H9 (cell line): ENCODE results near the gene AP1B1. TPM values are rescaled to one million over a fixed set of nuclear protein-coding genes. Genes with fewer than 3 reads are reported as not detected.

Experiments
- DNase-seq: peaks from one replicate; pipeline ENCODE4 v3.0.0-alpha.2; 2017
- H2AFZ ChIP-seq: one replicate; pipeline ENCODE4 v1.6.1; 2013; ENCODE audit warnings: mild to moderate bottlenecking, low read length, control low read depth, moderate library complexity
- H2AK5ac ChIP-seq: 2 replicates; pipeline ENCODE4 v1.6.1; 2013; ENCODE audit warnings: low read length, control low read depth, mixed read lengths; ENCODE audit not compliant: insufficient read length
- H2BK120ac ChIP-seq: one replicate; pipeline ENCODE4 v1.6.1; 2013; ENCODE audit warnings: low read depth, mild to moderate bottlenecking, low read length, control low read depth, inconsistent platforms; ENCODE audit not compliant: poor library complexity, severe bottlenecking
- H2BK12ac ChIP-seq: 2 replicates; pipeline ENCODE4 v1.6.1; 2013; ENCODE audit warnings: low read length, control low read depth, mixed read lengths, low read depth; ENCODE audit not compliant: insufficient read length
- H2BK15ac ChIP-seq: 2 replicates; pipeline ENCODE4 v1.6.1; 2013; ENCODE audit warnings: low read depth, low read length, control low read depth
- H2BK20ac ChIP-seq: one replicate; pipeline ENCODE4 v1.6.1; 2013; ENCODE audit warnings: low read depth, mild to moderate bottlenecking, low read length, control low read depth, inconsistent platforms; ENCODE audit not compliant: poor library complexity, severe bottlenecking
- H2BK5ac ChIP-seq: 2 replicates; pipeline ENCODE4 v1.6.1; 2013; ENCODE audit warnings: low read length, control low read depth, mixed read lengths; ENCODE audit not compliant: insufficient read length
- H3K14ac ChIP-seq: 2 replicates; pipeline ENCODE4 v1.6.1; 2013; ENCODE audit warnings: low read length, control low read depth; ENCODE audit not compliant: insufficient read depth
- H3K18ac ChIP-seq: 2 replicates; pipeline ENCODE4 v1.6.1; 2013; ENCODE audit warnings: low read depth, mild to moderate bottlenecking, mixed read lengths, low read length, control low read depth; ENCODE audit not compliant: insufficient read length
- H3K23ac ChIP-seq: 2 replicates; pipeline ENCODE4 v1.6.1; 2013; ENCODE audit warnings: low read length, control low read depth, mixed read lengths, low read depth; ENCODE audit not compliant: insufficient read length
- H3K23me2 ChIP-seq: 2 replicates; pipeline ENCODE4 v1.6.1; 2013; ENCODE audit warnings: low read depth, mild to moderate bottlenecking, mixed read lengths, low read length, control low read depth; ENCODE audit not compliant: insufficient read length, poor library complexity, severe bottlenecking
- H3K27ac ChIP-seq: 2 replicates; pipeline ENCODE4 v1.5.1; 2013; ENCODE audit warnings: low read length, control low read depth, mixed read lengths, low read depth; ENCODE audit not compliant: insufficient read length
- H3K27me3 ChIP-seq: 2 replicates; pipeline ENCODE4 v1.6.1; 2013; ENCODE audit warnings: low read length, control low read depth, inconsistent platforms; ENCODE audit not compliant: insufficient read depth
- H3K4ac ChIP-seq: 2 replicates; pipeline ENCODE4 v1.6.1; 2013; ENCODE audit warnings: low read depth, mild to moderate bottlenecking, control low read depth, inconsistent platforms, low read length, moderate library complexity
- H3K4me1 ChIP-seq: 2 replicates; pipeline ENCODE4 v1.6.1; 2013; ENCODE audit warnings: low read length, control low read depth, inconsistent platforms; ENCODE audit not compliant: insufficient read depth
- H3K4me2 ChIP-seq: 2 replicates; pipeline ENCODE4 v1.6.1; 2013; ENCODE audit warnings: low read length, control low read depth, mixed read lengths; ENCODE audit not compliant: insufficient read length, insufficient read depth
- H3K56ac ChIP-seq: 2 replicates; pipeline ENCODE4 v1.6.1; 2013; ENCODE audit warnings: low read depth, mild to moderate bottlenecking, mixed read lengths, low read length, control low read depth; ENCODE audit not compliant: insufficient read length
- H3K79me1 ChIP-seq: 2 replicates; pipeline ENCODE4 v1.6.1; 2013; ENCODE audit warnings: low read depth, mild to moderate bottlenecking, moderate library complexity, low read length, control low read depth, inconsistent platforms; ENCODE audit not compliant: insufficient read depth, poor library complexity, severe bottlenecking
- H3K79me2 ChIP-seq: 2 replicates; pipeline ENCODE4 v1.6.1; 2013; ENCODE audit warnings: low read length, control low read depth, inconsistent platforms; ENCODE audit not compliant: insufficient read depth
- H3K9ac ChIP-seq: 2 replicates; pipeline ENCODE4 v1.6.1; 2013; ENCODE audit warnings: low read length, control low read depth, mixed read lengths; ENCODE audit not compliant: insufficient read length; ENCODE audit errors: extremely low read depth
- H3K9me3 ChIP-seq: one replicate; pipeline ENCODE4 v1.6.1; 2013; ENCODE audit warnings: low read depth, low read length, inconsistent platforms; ENCODE audit not compliant: control insufficient read depth
- H3T11ph ChIP-seq: one replicate; pipeline ENCODE4 v1.6.1; 2013; ENCODE audit warnings: mild to moderate bottlenecking, low read length, control low read depth, inconsistent platforms
- H4K20me1 ChIP-seq: one replicate; pipeline ENCODE4 v1.6.1; 2013; ENCODE audit not compliant: control insufficient read depth, insufficient read length, insufficient read depth
- H4K5ac ChIP-seq: 2 replicates; pipeline ENCODE4 v1.6.1; 2013; ENCODE audit warnings: low read depth, mild to moderate bottlenecking, mixed read lengths, low read length, control low read depth; ENCODE audit not compliant: insufficient read length
- H4K8ac ChIP-seq: replicated peaks from 2 replicates; pipeline ENCODE4 v1.6.1; 2013; ENCODE audit warnings: low read length, control low read depth, mixed read lengths, low read depth; ENCODE audit not compliant: insufficient read length
- H4K91ac ChIP-seq: 2 replicates; pipeline ENCODE4 v1.6.1; 2013; ENCODE audit warnings: low read depth, mild to moderate bottlenecking, moderate library complexity, mixed read lengths, low read length, control low read depth; ENCODE audit not compliant: insufficient read length
- H3K27ac Mint-ChIP-seq, 3 experiments: 2 replicates in 2 of 3; 3 replicates in 1 of 3; pipeline ENCODE4 v1.8.0; 2020 to 2021; ENCODE audit warnings: mixed read lengths in 3 of 3, mild to moderate bottlenecking in 1 of 3, moderate library complexity in 1 of 3
- H3K27me3 Mint-ChIP-seq: 2 replicates; pipeline ENCODE4 v1.8.0; 2021; ENCODE audit warnings: low read depth, mild to moderate bottlenecking, moderate library complexity, mixed read lengths
- H3K36me3 Mint-ChIP-seq, 3 experiments: 2 replicates in 2 of 3; 3 replicates in 1 of 3; pipeline ENCODE4 v1.8.0; 2020 to 2021; ENCODE audit warnings: low read depth in 3 of 3, mixed read lengths in 3 of 3; ENCODE audit not compliant: insufficient read depth in 1 of 3
- H3K4me1 Mint-ChIP-seq, 2 experiments: 2 replicates each; pipeline ENCODE4 v1.8.0; 2020; ENCODE audit warnings: mixed read lengths in 2 of 2
- H3K4me3 Mint-ChIP-seq, 2 experiments: 2 replicates in 1 of 2; 3 replicates in 1 of 2; pipeline ENCODE4 v1.8.0; 2020 to 2021; ENCODE audit warnings: mild to moderate bottlenecking in 2 of 2, mixed read lengths in 2 of 2, moderate library complexity in 1 of 2
- H3K9me3 Mint-ChIP-seq, 2 experiments: 2 replicates in 1 of 2; 3 replicates in 1 of 2; pipeline ENCODE4 v1.8.0; 2020; ENCODE audit warnings: mild to moderate bottlenecking in 2 of 2, mixed read lengths in 2 of 2, moderate library complexity in 1 of 2
- CTCF ChIP-seq: fragments of 200-600 bp; sonication (generic); conservative IDR thresholded peaks from 3 replicates; pipeline ENCODE4 v1.8.0; 2021; ENCODE audit warnings: antibody characterized with exemption, mild to moderate bottlenecking
- WGBS: extraction: QIAGEN DNeasy Blood & Tissue Kit; methylation state at CpG from one replicate; pipeline ENCODE4 v1.1.7; 2013; ENCODE audit warnings: missing lambda C conversion rate, low lambda C conversion rate, mixed read lengths; ENCODE audit not compliant: insufficient read length; ENCODE audit errors: extremely low coverage; 5-methylcytosine and 5-hydroxymethylcytosine counted together
- total RNA-seq: library from RNA; stranded (reverse); gene quantifications from 2 replicates; pipeline ENCODE4 v1.2.1, GENCODE V29; 2021

AP1B1 gene
- total RNA-seq, 1 experiment from 2014 or later = 64.0 TPM

- Histone ChIP-seq H4K8ac (no peak overlapping the region), H2AK5ac (no peak overlapping the region), H3K4ac (no peak overlapping the region), H3K27ac (no peak overlapping the region), H2BK15ac (no peak overlapping the region), H3K14ac (no peak overlapping the region), H3K27me3 (no peaks in the 10 kb centered on the region), H2AFZ (no peak overlapping the region), H3K23me2 (no peaks in the 10 kb centered on the region), H3K23ac (no peak overlapping the region), H4K91ac (no peak overlapping the region), H3K79me2 (no peaks in the 10 kb centered on the region), H2BK120ac (no peak overlapping the region), H4K20me1 (no peaks in the 10 kb centered on the region), H3K9me3 (no peaks in the 10 kb centered on the region), H3K9ac (no peak overlapping the region), H3K18ac (no peak overlapping the region), H3K56ac (no peak overlapping the region), H2BK5ac (no peak overlapping the region), H3K79me1 (peaks cover 4% of the 10 kb centered on the region), H3T11ph (no peak overlapping the region), H3K4me1 (no peaks in the 10 kb centered on the region), H2BK20ac (no peak overlapping the region), H4K5ac (no peak overlapping the region), H2BK12ac (no peak overlapping the region), H3K4me2 (no peak overlapping the region)
- Mint-ChIP-seq H3K4me3 (no peak overlapping the region), H3K27me3 (no peaks in the 10 kb centered on the region), H3K27ac (peak overlapping the region in 2 of 3 experiments; percentile 40 to 87; a peak in 3 of 7 replicates), H3K4me1 (peaks cover 0 to 7% of the 10 kb centered on the region in 2 experiments; a peak in 1 of 4 replicates), H3K9me3 (no peaks in the 10 kb centered on the region), H3K36me3 (peaks cover 65 to 99% (median 97%) of the 10 kb centered on the region in 3 experiments; a peak in 6 of 7 replicates)
- no CpG with 5 or more reads among the region's 2 CpGs for WGBS
- DNase-seq = no peak
- no peak for TF ChIP-seq CTCF
Observed at GRCh38 chr22:29288837-29289236, 99.5 kb downstream of the AP1B1 start.
